Upper lobe of left lung (tissue), 6 donors: ENCODE results near the gene SNCAIP. TPM values are rescaled to one million over a fixed set of nuclear protein-coding genes. Genes with fewer than 3 reads are reported as not detected.

Experiments used
- ATAC-seq, 2 donors: fragments of 200-7000 bp; cut with Tn5 transposase; one replicate each; pipeline ENCODE4 v1.9.1; 2022; ENCODE audit warnings: mild to moderate bottlenecking in 2 of 2, moderate library complexity in 2 of 2; ENCODE audit not compliant: low FRiP score in 2 of 2
- DNase-seq, 2 donors: peaks; one replicate each; pipeline ENCODE4 v3.0.0-alpha.2; 2019 to 2020
- H3K27ac ChIP-seq, 4 donors: fragments of 200-600 bp; sonication (generic); one replicate each; pipeline ENCODE4 v1.5.1; 2016 to 2019
- H3K27me3 ChIP-seq, 4 donors: fragments of 200-600 bp; sonication (generic); one replicate each; pipeline ENCODE4 v1.5.1; 2017 to 2019
- H3K36me3 ChIP-seq, 4 donors: fragments of 200-600 bp; sonication (generic); one replicate each; pipeline ENCODE4 v1.5.1; 2016 to 2019
- H3K4me1 ChIP-seq, 4 donors: fragments of 200-600 bp; sonication (generic); one replicate each; pipeline ENCODE4 v1.5.1; 2018 to 2019
- H3K4me3 ChIP-seq, 4 donors: fragments of 200-600 bp; sonication (generic); one replicate each; pipeline ENCODE4 v1.5.1; 2017 to 2019; ENCODE audit warnings: mild to moderate bottlenecking in 2 of 4, moderate library complexity in 1 of 4
- H3K9me3 ChIP-seq, 4 donors: fragments of 200-600 bp; sonication (generic); one replicate each; pipeline ENCODE4 v1.5.1; 2018 to 2019
- CTCF ChIP-seq, 6 experiments: fragments of 450-650 bp in 4 of 6; fragments of 200-600 bp in 2 of 6; sonication (generic) in 2 of 6; IDR thresholded peaks; one replicate each; pipeline ENCODE4 v1.5.1; 2016 to 2019; ENCODE audit warnings: antibody characterized with exemption in 6 of 6
- EP300 ChIP-seq, 4 donors: sonication (generic); formaldehyde crosslinking; IDR thresholded peaks; one replicate each; pipeline ENCODE4 v1.5.1; 2017; ENCODE audit warnings: antibody characterized with exemption in 4 of 4, control low read depth in 2 of 4
- POLR2A ChIP-seq, 4 donors: fragments of 450-650 bp; IDR thresholded peaks; one replicate each; pipeline ENCODE4 v1.5.1; 2016 to 2017; ENCODE audit warnings: antibody characterized with exemption in 4 of 4, mild to moderate bottlenecking in 2 of 4
- POLR2AphosphoS5 ChIP-seq, 2 donors: sonication (generic); formaldehyde crosslinking; IDR thresholded peaks; one replicate each; pipeline ENCODE4 v1.5.1; 2017; ENCODE audit warnings: antibody characterized with exemption in 2 of 2
- WGBS, 2 donors: methylation state at CpG; one replicate each; pipeline ENCODE4 v1.1.5; 2017 to 2018; 5-methylcytosine and 5-hydroxymethylcytosine counted together
- total RNA-seq, 6 donors: library from RNA; depleted of rRNA in 4 of 6; stranded (reverse); fragments of >200 nt in 4 of 6; gene quantifications; one replicate each; pipeline versions ENCODE4 v1.1.0 to v1.2.1, GENCODE V29; 2016 to 2021
- donor health status: DM: no; HTN: no; CAD: no; lungs with moderate emphysema.
- donor health status: DM: no; HTN: yes; CAD: no; lungs with severe emphysema.

Gene SNCAIP
- total RNA-seq, 6 donors from 2014 or later: 1.2 to 6.3 (median 2.3) TPM

DNA sequence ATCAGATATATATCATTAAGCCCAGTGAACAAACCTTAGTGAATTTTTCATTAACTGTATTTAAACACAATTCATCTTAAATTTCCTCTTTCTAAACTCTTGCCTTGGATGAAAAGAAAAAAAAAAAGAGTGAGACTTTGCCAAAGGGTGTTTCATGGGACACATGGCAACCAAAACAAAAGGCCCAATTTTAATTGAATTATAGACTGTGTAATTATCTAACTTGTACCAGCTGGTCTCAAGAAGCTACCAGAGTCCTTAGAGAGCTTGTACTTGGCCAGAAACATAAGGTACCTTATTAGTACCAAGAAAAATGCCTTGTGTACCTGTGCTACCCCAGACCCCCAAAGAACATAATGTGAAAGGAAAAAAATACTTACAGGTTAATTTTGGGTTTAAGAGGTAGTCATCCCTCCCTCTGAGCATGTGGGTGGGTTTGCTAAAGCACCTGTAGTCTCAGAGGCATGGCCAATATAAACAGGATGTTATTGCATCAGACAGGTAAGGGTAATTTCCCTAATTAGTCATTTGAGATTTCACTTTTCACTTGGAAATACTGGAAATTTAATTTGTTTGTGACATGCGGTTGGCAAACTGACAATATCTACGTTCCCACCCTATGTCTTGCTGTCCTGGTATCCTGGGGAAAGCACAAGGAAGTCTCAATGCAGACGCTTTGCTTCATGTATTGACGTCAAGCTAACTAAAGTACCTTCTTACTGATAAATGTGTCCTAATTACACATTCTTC, 90.1 kb downstream of the SNCAIP start:
- ATAC-seq (no peak), DNase-seq (no peak)
- TF ChIP-seq EP300 (IDR thresholded peaks at IDR 0.05): peak in 1 of 4 donors; percentile 45
- no peak for TF ChIP-seq CTCF (IDR thresholded peaks at IDR 0.05)
- Histone ChIP-seq H3K27ac (no peak overlapping the region), H3K4me3 (no peak overlapping the region), H3K4me1 (no peaks in the 10 kb centered on the region), H3K36me3 (no peaks in the 10 kb centered on the region), H3K27me3 (no peaks in the 10 kb centered on the region), H3K9me3 (no peaks in the 10 kb centered on the region)
- WGBS, 2 donors: 70 to 73% methylated on average over 4 of the region's 4 CpGs

- DNase-seq: no peak
- TF ChIP-seq EP300 (IDR thresholded peaks at IDR 0.05) (no peak), CTCF (IDR thresholded peaks at IDR 0.05) (no peak)
- no peak overlapping the region for H3K27ac ChIP-seq
- H3K27me3 ChIP-seq: no peaks in the 10 kb centered on the region
- WGBS, 2 donors: 96 to 97% methylated on average over 2 to 6 of the region's 6 CpGs
- H3K4me1 ChIP-seq: no peaks in the 10 kb centered on the region
- H3K36me3 ChIP-seq: no peaks in the 10 kb centered on the region
- no peaks in the 10 kb centered on the region for H3K9me3 ChIP-seq
- H3K4me3 ChIP-seq: no peak overlapping the region
- no peak for ATAC-seq
Observed at GRCh38 chr5:122402955-122403685, 91.1 kb downstream of the SNCAIP start.

DNA sequence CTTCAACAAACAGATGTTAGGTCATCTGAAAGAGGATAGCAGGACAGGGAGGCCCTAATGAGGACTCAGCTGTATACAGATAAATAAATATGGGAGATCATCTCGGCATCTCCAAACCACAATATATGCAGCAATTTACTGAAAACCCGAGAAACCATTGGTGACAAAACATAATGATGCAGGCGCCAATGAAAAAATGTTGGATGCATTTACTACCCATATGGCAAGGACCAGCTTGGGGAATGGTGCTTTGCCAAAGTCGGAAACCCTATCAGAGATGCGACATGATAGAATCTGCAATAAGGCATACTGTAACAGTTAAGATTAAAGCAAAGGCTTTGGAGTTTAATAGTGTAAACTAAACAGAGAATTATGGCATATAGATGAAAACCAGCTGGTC, 92.0 kb downstream of the SNCAIP start:
- Histone ChIP-seq H3K27me3 (no peaks in the 10 kb centered on the region), H3K27ac (no peak overlapping the region), H3K9me3 (no peaks in the 10 kb centered on the region), H3K4me3 (no peak overlapping the region), H3K4me1 (no peaks in the 10 kb centered on the region), H3K36me3 (no peaks in the 10 kb centered on the region)
- ATAC-seq: no peak
- no peak for DNase-seq
- WGBS, 2 donors: 90 to 91% methylated on average over 5 of the region's 5 CpGs
- no peak for TF ChIP-seq CTCF (IDR thresholded peaks at IDR 0.05)
- TF ChIP-seq POLR2A (IDR thresholded peaks at IDR 0.05): no peak
- TF ChIP-seq EP300 (IDR thresholded peaks at IDR 0.05): no peak
- TF ChIP-seq POLR2AphosphoS5 (IDR thresholded peaks at IDR 0.05): no peak

DNA sequence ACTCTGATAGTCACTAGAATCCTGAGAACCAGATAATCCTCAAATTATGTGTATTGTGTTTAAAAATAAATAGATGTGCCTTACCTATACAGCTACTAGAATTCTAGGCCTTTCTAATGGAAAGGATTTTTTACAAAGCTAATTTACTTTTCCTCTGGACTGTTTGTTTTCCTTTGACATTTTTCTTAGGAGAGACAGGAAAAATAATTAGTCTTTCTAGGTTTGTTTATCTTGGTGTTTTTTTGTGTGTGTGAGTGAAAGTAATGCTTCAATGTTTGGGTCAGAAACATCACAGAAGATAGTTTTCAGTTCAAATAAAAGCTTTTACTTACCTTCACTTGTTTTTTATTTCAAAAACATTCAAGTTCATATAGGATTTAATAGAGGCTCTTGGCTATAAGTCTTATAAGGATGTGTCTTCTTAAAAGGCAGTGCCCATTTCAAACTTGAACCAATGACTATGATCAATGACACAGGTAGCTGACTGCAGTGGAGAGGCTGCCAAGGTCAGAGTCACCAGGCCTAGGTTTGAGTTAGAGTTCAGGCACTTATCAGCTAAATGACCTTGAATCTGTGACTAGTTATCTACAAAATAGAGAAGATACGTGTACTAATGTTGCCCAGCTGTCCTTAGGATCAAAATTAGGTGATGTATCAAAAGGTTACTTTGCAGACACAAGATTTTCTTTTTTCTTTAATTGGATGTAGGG, 92.8 kb downstream of the SNCAIP start:
- no peak for ATAC-seq

More for the DNA sequence above, 92.8 kb downstream of the SNCAIP start:
- no peak for DNase-seq
- H3K9me3 ChIP-seq: no peaks in the 10 kb centered on the region
- no peak overlapping the region for H3K27ac ChIP-seq
- 80 to 88% methylated on average over 1 of the region's 1 CpG for WGBS, 2 donors
- no peak overlapping the region for H3K4me3 ChIP-seq
- no peaks in the 10 kb centered on the region for H3K4me1 ChIP-seq
- no peaks in the 10 kb centered on the region for H3K36me3 ChIP-seq
- H3K27me3 ChIP-seq: no peaks in the 10 kb centered on the region
- TF ChIP-seq EP300 (IDR thresholded peaks at IDR 0.05) (no peak), CTCF (IDR thresholded peaks at IDR 0.05) (no peak), POLR2AphosphoS5 (IDR thresholded peaks at IDR 0.05) (no peak), POLR2A (IDR thresholded peaks at IDR 0.05) (no peak)
